Choroid plexus epithelial cell (primary cell): ENCODE results near the gene BANK1.

ENCODE experiments used
- DNase-seq: peaks from one replicate; pipeline ENCODE4 v3.0.0-alpha.2; 2010; ENCODE audit warnings: low read depth
- H3K4me3 ChIP-seq: 2 replicates; pipeline ENCODE4 v1.5.1; 2011; ENCODE audit warnings: low read depth, mild to moderate bottlenecking, control low read depth, low read length, moderate library complexity
- CTCF ChIP-seq: conservative IDR thresholded peaks from 2 replicates; pipeline ENCODE4 v1.5.1; 2011; ENCODE audit warnings: low read depth, mild to moderate bottlenecking, control low read depth, inconsistent platforms, low read length, moderate library complexity

Gene BANK1

GRCh38 chr4:101960431-101960830 is 169.9 kb downstream of the BANK1 start:
- no peak for DNase-seq
- no peak for TF ChIP-seq CTCF
- H3K4me3 ChIP-seq: no peak overlapping the region

- no peak for TF ChIP-seq CTCF
- peak; percentile 63 for DNase-seq
- no peak overlapping the region for H3K4me3 ChIP-seq
Measured at GRCh38 chr4:101961144-101961543, 170.6 kb downstream of the BANK1 start.

DNA sequence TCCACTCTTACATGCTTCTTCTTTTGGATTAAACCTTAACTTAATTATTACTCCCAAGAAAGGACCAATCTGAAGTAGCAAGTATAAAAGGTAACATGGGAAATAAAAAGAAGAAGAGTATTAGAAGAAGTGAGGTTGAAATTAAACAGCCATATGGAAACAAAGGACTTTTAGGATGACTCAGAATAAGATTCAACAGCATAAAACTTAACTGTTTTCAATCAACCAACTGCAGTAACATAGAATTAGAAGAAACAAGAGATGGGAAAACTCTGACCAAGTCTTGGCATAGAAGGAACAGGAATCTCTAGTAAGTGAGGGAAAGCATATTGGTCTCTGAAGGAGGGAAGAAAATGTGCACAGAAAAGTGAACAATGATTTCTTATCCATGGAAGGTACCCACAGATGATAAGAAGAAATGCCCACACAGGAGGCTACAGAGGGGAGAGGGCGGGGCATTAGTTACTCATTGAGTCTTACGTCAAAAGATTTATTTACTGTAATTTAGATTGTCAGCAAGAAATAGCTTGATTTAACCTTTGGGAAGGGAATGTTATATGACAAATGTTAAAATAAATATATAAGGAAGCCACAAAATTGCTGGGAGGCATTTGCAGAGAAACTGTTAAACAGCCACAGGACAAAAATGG is 177.3 kb downstream of the BANK1 start:
- no peak overlapping the region for H3K4me3 ChIP-seq
- no peak for DNase-seq
- TF ChIP-seq CTCF: no peak

- TF ChIP-seq CTCF: no peak
- DNase-seq: no peak
- no peak overlapping the region for H3K4me3 ChIP-seq
Measured at GRCh38 chr4:101968364-101968763, 177.8 kb downstream of the BANK1 start.

GRCh38 chr4:101969965-101970364 is 179.4 kb downstream of the BANK1 start:
- no peak overlapping the region for H3K4me3 ChIP-seq
- DNase-seq: no peak
- TF ChIP-seq CTCF: no peak

GRCh38 chr4:101970547-101971155 is 180.1 kb downstream of the BANK1 start:
- TF ChIP-seq CTCF: no peak
- H3K4me3 ChIP-seq: no peak overlapping the region
- no peak for DNase-seq

DNA sequence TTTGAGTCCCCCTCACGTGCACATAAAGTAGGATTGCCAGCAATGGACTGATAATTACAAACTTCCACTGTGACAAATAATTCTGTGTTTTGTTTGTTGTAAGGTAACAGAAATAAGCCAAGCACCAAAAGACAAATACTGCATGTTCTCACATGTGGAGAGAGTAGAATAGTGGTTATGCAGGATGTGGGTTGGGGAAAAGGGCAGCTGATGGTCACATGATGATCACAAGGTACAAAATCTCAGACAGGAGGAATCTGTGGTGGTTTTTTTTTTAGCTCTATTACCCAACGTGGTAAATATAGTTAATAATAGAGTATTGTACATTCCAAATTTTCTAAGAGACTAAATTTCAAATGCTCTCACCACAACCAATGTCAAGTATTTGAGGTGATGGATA is 182.3 kb downstream of the BANK1 start:
- no peak for TF ChIP-seq CTCF
- DNase-seq: peak; percentile 56

More for the DNA sequence above, 182.3 kb downstream of the BANK1 start:
- H3K4me3 ChIP-seq: no peak overlapping the region
